ENCODE measurements around the gene PCYT2. TPM values are rescaled to one million over a fixed set of nuclear protein-coding genes. Genes with fewer than 3 reads are reported as not detected.

The PCYT2 gene
- total and polyA plus RNA-seq, 2 donors (not counting 1 experiment from before 2014, with no cell fraction given): 33.4 to 34.9 TPM

DNA sequence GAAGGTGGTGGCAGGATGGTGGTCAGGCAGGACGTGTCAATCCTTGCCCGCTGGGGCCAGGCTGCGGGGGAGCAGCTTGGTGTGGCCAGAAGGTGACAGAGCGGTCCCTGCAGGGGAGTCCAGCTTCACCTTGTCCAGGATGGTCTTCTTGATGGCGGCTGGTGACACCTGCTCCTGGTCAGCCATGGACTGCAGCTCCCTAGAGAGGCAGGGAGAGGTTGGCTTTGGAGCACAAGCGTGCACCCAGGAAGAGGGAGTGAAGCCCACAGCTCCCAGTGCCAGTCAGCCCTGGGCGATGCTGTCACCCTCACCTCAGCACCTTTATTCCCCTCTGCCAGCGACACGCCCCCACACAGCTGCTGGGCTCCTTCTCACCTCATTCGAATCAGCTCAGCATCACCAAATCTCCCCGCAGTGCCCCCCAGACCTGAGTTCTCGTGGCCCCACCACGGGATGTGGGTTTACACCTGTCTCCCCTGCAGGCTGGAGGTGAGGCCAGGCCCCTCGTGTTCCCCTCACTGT is 22.0 kb upstream of the PCYT2 start:
- intact Hi-C loops (cut with micrococcal nuclease): no loop called here
- Mint-ChIP-seq H3K9me3 (ENCODE audit: insufficient read depth) (no peaks in the 10 kb centered on the region), H3K4me1 (peaks cover 14% of the 10 kb centered on the region), H3K27me3 (peaks cover 10% of the 10 kb centered on the region), H3K4me3 (no peak overlapping the region), H3K27ac (no peak overlapping the region)
- no peak overlapping the region for H3K27ac ChIP-seq (ENCODE audit: low read length in 2 of 2)
- DNase-seq (no peak), ATAC-seq (ENCODE audit: low read depth) (no peak)
- peaks cover 18 to 21% of the 10 kb centered on the region in 2 donors for H3K4me1 ChIP-seq (ENCODE audit: control insufficient read depth in 2 of 2, insufficient read depth in 2 of 2, low read length in 2 of 2)
- no peak overlapping the region for H3K4me2 ChIP-seq (replicated peaks; ENCODE audit: low read depth, low read length, poor library complexity, severe bottlenecking)
- no peak overlapping the region for H2AFZ ChIP-seq (ENCODE audit: insufficient read depth, low read depth, low read length, poor library complexity, severe bottlenecking)
- POLR2A ChIA-PET: no interaction called here
- TF ChIP-seq, protein P1, sequence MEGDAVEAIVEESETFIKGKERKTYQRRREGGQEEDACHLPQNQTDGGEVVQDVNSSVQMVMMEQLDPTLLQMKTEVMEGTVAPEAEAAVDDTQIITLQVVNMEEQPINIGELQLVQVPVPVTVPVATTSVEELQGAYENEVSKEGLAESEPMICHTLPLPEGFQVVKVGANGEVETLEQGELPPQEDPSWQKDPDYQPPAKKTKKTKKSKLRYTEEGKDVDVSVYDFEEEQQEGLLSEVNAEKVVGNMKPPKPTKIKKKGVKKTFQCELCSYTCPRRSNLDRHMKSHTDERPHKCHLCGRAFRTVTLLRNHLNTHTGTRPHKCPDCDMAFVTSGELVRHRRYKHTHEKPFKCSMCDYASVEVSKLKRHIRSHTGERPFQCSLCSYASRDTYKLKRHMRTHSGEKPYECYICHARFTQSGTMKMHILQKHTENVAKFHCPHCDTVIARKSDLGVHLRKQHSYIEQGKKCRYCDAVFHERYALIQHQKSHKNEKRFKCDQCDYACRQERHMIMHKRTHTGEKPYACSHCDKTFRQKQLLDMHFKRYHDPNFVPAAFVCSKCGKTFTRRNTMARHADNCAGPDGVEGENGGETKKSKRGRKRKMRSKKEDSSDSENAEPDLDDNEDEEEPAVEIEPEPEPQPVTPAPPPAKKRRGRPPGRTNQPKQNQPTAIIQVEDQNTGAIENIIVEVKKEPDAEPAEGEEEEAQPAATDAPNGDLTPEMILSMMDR (IDR thresholded peaks at IDR 0.05): no peak
- TF ChIP-seq EZH2 (IDR thresholded peaks at IDR 0.05; ENCODE audit: borderline replicate concordance, insufficient read depth, low read depth, low read length, poor library complexity, severe bottlenecking): no peak
- H3K36me3 ChIP-seq (replicated peaks in 1 of 2; ENCODE audit: control extremely low read depth in 1 of 2, control insufficient read depth in 1 of 2, extremely low read depth in 1 of 2, insufficient read depth in 2 of 2, low read length in 1 of 2): no peaks in the 10 kb centered on the region
- H3K9ac ChIP-seq (ENCODE audit: low read length): no peak overlapping the region
- WGBS (ENCODE audit: insufficient coverage): 91% methylated on average over 14 of the region's 14 CpGs
- no peaks in the 10 kb centered on the region for H3K79me2 ChIP-seq (ENCODE audit: control insufficient read depth, insufficient read depth, low read length)
- H3K4me3 ChIP-seq (ENCODE audit: control extremely low read depth in 1 of 5, extremely low read depth in 1 of 5, insufficient read depth in 1 of 5, low read depth in 2 of 5, low read length in 4 of 5): no peak overlapping the region
- no peaks in the 10 kb centered on the region for H4K20me1 ChIP-seq (ENCODE audit: control insufficient read depth, insufficient read depth, low read length, poor library complexity, severe bottlenecking)
- H3K27me3 ChIP-seq (replicated peaks in 1 of 4; ENCODE audit: control extremely low read depth in 1 of 4, control insufficient read depth in 3 of 4, insufficient read depth in 4 of 4, low read length in 3 of 4): peaks cover 0 to 21% (median 8%) of the 10 kb centered on the region in 4 experiments
- no peaks in the 10 kb centered on the region for H3K9me3 ChIP-seq (ENCODE audit: control extremely low read depth in 1 of 3, control insufficient read depth in 2 of 3, insufficient read depth in 1 of 3, low read length in 2 of 3)
- CTCF ChIA-PET: no interaction called here

DNA sequence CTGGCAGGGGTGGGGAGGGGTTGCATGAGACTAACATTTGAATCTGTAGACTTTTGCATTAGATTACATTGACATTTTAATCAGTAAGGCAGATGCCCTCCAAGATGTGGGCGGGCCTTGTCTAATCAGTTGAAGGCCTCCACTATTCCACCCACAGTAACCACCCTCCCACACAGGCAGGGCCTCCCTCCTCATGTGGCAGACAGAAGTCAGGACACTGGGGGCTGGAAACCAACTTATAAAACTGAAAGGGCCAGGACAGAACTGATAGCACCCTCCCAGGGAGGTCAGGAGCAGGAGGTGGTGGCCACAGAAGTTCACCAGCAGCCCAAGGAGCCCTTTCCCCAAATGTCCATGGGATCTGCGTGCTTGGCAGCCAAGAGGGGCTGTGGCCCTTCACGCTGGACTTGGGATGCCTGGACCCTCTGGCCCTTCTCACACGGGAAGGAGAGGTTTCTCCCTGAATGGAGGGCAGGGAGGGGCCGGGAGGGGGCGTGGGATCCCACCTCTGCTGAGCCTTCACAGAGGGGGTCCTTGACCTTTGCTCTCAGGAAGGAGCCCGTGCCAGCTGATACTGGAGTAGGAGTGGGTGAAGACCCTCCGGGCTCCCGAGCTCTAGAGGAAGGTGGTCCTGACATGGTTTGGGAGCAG is 21.3 kb upstream of the PCYT2 start:
- no peak overlapping the region for H3K27ac ChIP-seq (ENCODE audit: low read length in 2 of 2)
- no peaks in the 10 kb centered on the region for H3K79me2 ChIP-seq (ENCODE audit: control insufficient read depth, insufficient read depth, low read length)
- ATAC-seq (ENCODE audit: low read depth) (no peak), DNase-seq (no peak)
- TF ChIP-seq EZH2 (IDR thresholded peaks at IDR 0.05; ENCODE audit: borderline replicate concordance, insufficient read depth, low read depth, low read length, poor library complexity, severe bottlenecking): no peak
- TF ChIP-seq, protein P1 (IDR thresholded peaks at IDR 0.05): no peak
- intact Hi-C loops (cut with micrococcal nuclease): no loop called here
- WGBS (ENCODE audit: insufficient coverage): 91% methylated on average over 9 of the region's 9 CpGs
- Mint-ChIP-seq H3K4me1 (peaks cover 11% of the 10 kb centered on the region), H3K27ac (no peak overlapping the region), H3K27me3 (peaks cover 10% of the 10 kb centered on the region), H3K4me3 (no peak overlapping the region), H3K9me3 (ENCODE audit: insufficient read depth) (no peaks in the 10 kb centered on the region)
- peaks cover 18 to 19% of the 10 kb centered on the region in 2 donors for H3K4me1 ChIP-seq (ENCODE audit: control insufficient read depth in 2 of 2, insufficient read depth in 2 of 2, low read length in 2 of 2)
- CTCF ChIA-PET: no interaction called here
- POLR2A ChIA-PET: no interaction called here
- H4K20me1 ChIP-seq (ENCODE audit: control insufficient read depth, insufficient read depth, low read length, poor library complexity, severe bottlenecking): no peaks in the 10 kb centered on the region
- H3K9ac ChIP-seq (ENCODE audit: low read length): no peak overlapping the region
- no peak overlapping the region for H3K4me2 ChIP-seq (replicated peaks; ENCODE audit: low read depth, low read length, poor library complexity, severe bottlenecking)
- H2AFZ ChIP-seq (ENCODE audit: insufficient read depth, low read depth, low read length, poor library complexity, severe bottlenecking): no peak overlapping the region
- H3K9me3 ChIP-seq (ENCODE audit: control extremely low read depth in 1 of 3, control insufficient read depth in 2 of 3, insufficient read depth in 1 of 3, low read length in 2 of 3): no peaks in the 10 kb centered on the region
- H3K36me3 ChIP-seq (replicated peaks in 1 of 2; ENCODE audit: control extremely low read depth in 1 of 2, control insufficient read depth in 1 of 2, extremely low read depth in 1 of 2, insufficient read depth in 2 of 2, low read length in 1 of 2): no peaks in the 10 kb centered on the region
- H3K27me3 ChIP-seq (replicated peaks in 1 of 4; ENCODE audit: control extremely low read depth in 1 of 4, control insufficient read depth in 3 of 4, insufficient read depth in 4 of 4, low read length in 3 of 4): peaks cover 0 to 23% (median 9%) of the 10 kb centered on the region in 4 experiments
- no peak overlapping the region for H3K4me3 ChIP-seq (ENCODE audit: control extremely low read depth in 1 of 5, extremely low read depth in 1 of 5, insufficient read depth in 1 of 5, low read depth in 2 of 5, low read length in 4 of 5)
